ENCODE results near the gene RHEB. TPM values are rescaled to one million over a fixed set of nuclear protein-coding genes. Genes with fewer than 3 reads are reported as not detected.
A peak's percentile ranks its signal among the peaks of the same experiment; 100 is the strongest.

RHEB gene
- total and polyA plus RNA-seq, 2 of the 13 experiments (the other 11 are each of a cell fraction or from before 2014, with no cell fraction given), result 55.0 to 77.6 TPM

GRCh38 chr7:151518105-151518946 lies 1.4 kb downstream of the RHEB start (continued):
- no peak for TF ChIP-seq ZHX2 (IDR thresholded peaks at IDR 0.05; ENCODE audit: low read depth)
- no peak for TF ChIP-seq ZHX2 (CRISPR knock-in tag; IDR thresholded peaks at IDR 0.05; ENCODE audit: borderline replicate concordance)
- TF ChIP-seq JUND (CRISPR knock-in tag; IDR thresholded peaks at IDR 0.05), result 0 out of 2 replicates have a peak, but pooled peaks have one; percentile 45
- TF ChIP-seq PHF8 (CRISPR knock-in tag; IDR thresholded peaks at IDR 0.05), result peak; percentile 34
- TF ChIP-seq CSRNP2 (CRISPR knock-in tag; conservative IDR thresholded peaks at IDR 0.05; ENCODE audit: low read depth), result no peak
- no peak for TF ChIP-seq ZNF24 (IDR thresholded peaks at IDR 0.05)
- TF ChIP-seq GABPB1 (CRISPR knock-in tag; IDR thresholded peaks at IDR 0.05), result no peak
- TF ChIP-seq PCBP1 (IDR thresholded peaks at IDR 0.05; ENCODE audit: borderline replicate concordance, low read depth, low read length), result no peak
- TF ChIP-seq HNRNPK (IDR thresholded peaks at IDR 0.05; ENCODE audit: low read depth, low read length, poor library complexity, severe bottlenecking), result no peak
- TF ChIP-seq NFRKB (IDR thresholded peaks at IDR 0.05), result no peak
- no peak for TF ChIP-seq PAX8 (CRISPR knock-in tag; IDR thresholded peaks at IDR 0.05; ENCODE audit: borderline replicate concordance)
- TF ChIP-seq KDM2A (CRISPR knock-in tag; IDR thresholded peaks at IDR 0.05; ENCODE audit: borderline replicate concordance, low read depth), result peak; percentile 42; the same call in 1 of the 2 replicates
- TF ChIP-seq CTCF (CRISPR knock-in tag; IDR thresholded peaks at IDR 0.05), result peak; percentile 51
- peak; percentile 33; the same call in 1 of the 2 replicates for TF ChIP-seq MYC (CRISPR knock-in tag; IDR thresholded peaks at IDR 0.05; ENCODE audit: borderline replicate concordance)
- no peak for TF ChIP-seq ZNF552 (CRISPR knock-in tag; IDR thresholded peaks at IDR 0.05; ENCODE audit: borderline replicate concordance)
- no peak for TF ChIP-seq ZNF720 (CRISPR knock-in tag; IDR thresholded peaks at IDR 0.05)
- peak; percentile 36; the same call in 1 of the 2 replicates for TF ChIP-seq KMT2A (CRISPR knock-in tag; IDR thresholded peaks at IDR 0.05)
- TF ChIP-seq ZNF883 (CRISPR knock-in tag; IDR thresholded peaks at IDR 0.05; ENCODE audit: not compliant biosample characterization), result peak; percentile 31
- TF ChIP-seq ZNF350 (CRISPR knock-in tag; IDR thresholded peaks at IDR 0.05; ENCODE audit: borderline replicate concordance, low read depth), result no peak; the same call in 1 of the 2 replicates
- TF ChIP-seq ZNF546 (CRISPR knock-in tag; conservative IDR thresholded peaks at IDR 0.05), result no peak
- TF ChIP-seq STAG1 (CRISPR knock-in tag; IDR thresholded peaks at IDR 0.05), result peak; percentile 10; the same call in 1 of the 2 replicates

All from HepG2 (cell line).